Activated B cell treated with CpG ODN at 0.5 μM for 24 hours (primary cell): ENCODE results near the gene RBM44. TPM values are rescaled to one million over a fixed set of nuclear protein-coding genes. Genes with fewer than 3 reads are reported as not detected.
"Not testable (repeated sequence)": the region's sequence is repeated elsewhere in the genome, so short reads cannot be mapped to it uniquely, and the experiment has no call there.

Experiments
- ATAC-seq: fragments of 200-7000 bp; cut with Tn5 transposase; one replicate; pipeline ENCODE4 v1.10.0; 2021; ENCODE audit warnings: low read depth, mild to moderate bottlenecking, moderate library complexity
- CTCF ChIA-PET: fragments of 350-600 bp; sonication (Branson Sonifier 250); formaldehyde crosslinking; loops from one replicate; lab custom pipeline; 2021; ENCODE audit warnings: antibody characterized with exemption; lab: Charles Lee
- POLR2A ChIA-PET: fragments of 350-600 bp; sonication (Branson Sonifier 250); formaldehyde crosslinking; loops from one replicate; lab custom pipeline; 2021; ENCODE audit warnings: antibody characterized with exemption; lab: Charles Lee
- DNase-seq: peaks from one replicate; pipeline ENCODE4 v3.0.0; 2022
- H3K27ac Mint-ChIP-seq: one replicate; pipeline ENCODE4 v1.8.0; 2020; ENCODE audit warnings: mixed read lengths
- H3K27me3 Mint-ChIP-seq: one replicate; pipeline ENCODE4 v1.8.0; 2021; ENCODE audit warnings: mixed read lengths
- H3K36me3 Mint-ChIP-seq: one replicate; pipeline ENCODE4 v1.8.0; 2021; ENCODE audit warnings: low read depth, mixed read lengths
- H3K4me1 Mint-ChIP-seq: one replicate; pipeline ENCODE4 v1.8.0; 2021; ENCODE audit warnings: mixed read lengths
- H3K4me3 Mint-ChIP-seq: one replicate; pipeline ENCODE4 v1.8.0; 2020; ENCODE audit warnings: mild to moderate bottlenecking, mixed read lengths
- H3K9me3 Mint-ChIP-seq: one replicate; pipeline ENCODE4 v1.8.0; 2020; ENCODE audit warnings: mixed read lengths
- intact Hi-C: fragments of 100-400 bp; cut with micrococcal nuclease; formaldehyde crosslinking; loops from one replicate; pipeline ENCODE4 v1.15.1; 2024
- total RNA-seq: library from RNA; stranded (reverse); gene quantifications from 2 replicates; pipeline ENCODE4 v1.2.3, GENCODE V29; 2022
- TF ChIP-seq, protein P1 (sequence below): fragments of 200-600 bp; IDR thresholded peaks from one replicate; pipeline ENCODE4 v1.8.0; 2022; ENCODE audit warnings: antibody characterized with exemption, mild to moderate bottlenecking

RBM44 gene
- total RNA-seq, 1 donor from 2014 or later = 1.3 TPM

DNA sequence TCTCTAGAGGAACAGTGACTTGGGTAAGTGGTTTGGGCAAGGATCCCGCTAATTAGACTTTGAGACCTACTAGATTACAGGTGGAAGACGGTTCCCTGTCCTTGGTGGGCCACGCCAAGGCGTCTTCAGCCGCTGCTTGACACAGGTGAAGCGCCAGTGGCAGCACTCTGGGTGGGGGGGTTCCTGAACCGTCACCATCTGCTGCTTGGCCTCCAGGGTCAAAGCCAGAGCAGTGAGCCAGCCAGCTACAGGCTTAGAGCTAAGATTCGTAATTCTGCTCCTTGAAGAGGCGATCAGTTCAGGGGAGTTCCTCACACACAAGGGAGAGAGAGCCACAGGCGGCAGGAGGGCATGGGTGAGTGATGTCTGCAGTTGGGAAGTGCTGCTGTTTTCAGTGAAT, 39.4 kb upstream of the RBM44 start:
- no peaks in the 10 kb centered on the region for H3K9me3 Mint-ChIP-seq
- CTCF ChIA-PET = no interaction called here
- no peaks in the 10 kb centered on the region for H3K4me1 Mint-ChIP-seq
- ATAC-seq (no peak), DNase-seq (no peak)
- intact Hi-C loops = no loop called here
- POLR2A ChIA-PET = no interaction called here
- H3K27ac Mint-ChIP-seq = no peak overlapping the region
- peaks cover 95% of the 10 kb centered on the region for H3K36me3 Mint-ChIP-seq
- H3K27me3 Mint-ChIP-seq = no peaks in the 10 kb centered on the region
- H3K4me3 Mint-ChIP-seq = no peak overlapping the region
- TF ChIP-seq, protein P1, sequence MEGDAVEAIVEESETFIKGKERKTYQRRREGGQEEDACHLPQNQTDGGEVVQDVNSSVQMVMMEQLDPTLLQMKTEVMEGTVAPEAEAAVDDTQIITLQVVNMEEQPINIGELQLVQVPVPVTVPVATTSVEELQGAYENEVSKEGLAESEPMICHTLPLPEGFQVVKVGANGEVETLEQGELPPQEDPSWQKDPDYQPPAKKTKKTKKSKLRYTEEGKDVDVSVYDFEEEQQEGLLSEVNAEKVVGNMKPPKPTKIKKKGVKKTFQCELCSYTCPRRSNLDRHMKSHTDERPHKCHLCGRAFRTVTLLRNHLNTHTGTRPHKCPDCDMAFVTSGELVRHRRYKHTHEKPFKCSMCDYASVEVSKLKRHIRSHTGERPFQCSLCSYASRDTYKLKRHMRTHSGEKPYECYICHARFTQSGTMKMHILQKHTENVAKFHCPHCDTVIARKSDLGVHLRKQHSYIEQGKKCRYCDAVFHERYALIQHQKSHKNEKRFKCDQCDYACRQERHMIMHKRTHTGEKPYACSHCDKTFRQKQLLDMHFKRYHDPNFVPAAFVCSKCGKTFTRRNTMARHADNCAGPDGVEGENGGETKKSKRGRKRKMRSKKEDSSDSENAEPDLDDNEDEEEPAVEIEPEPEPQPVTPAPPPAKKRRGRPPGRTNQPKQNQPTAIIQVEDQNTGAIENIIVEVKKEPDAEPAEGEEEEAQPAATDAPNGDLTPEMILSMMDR = no peak

DNA sequence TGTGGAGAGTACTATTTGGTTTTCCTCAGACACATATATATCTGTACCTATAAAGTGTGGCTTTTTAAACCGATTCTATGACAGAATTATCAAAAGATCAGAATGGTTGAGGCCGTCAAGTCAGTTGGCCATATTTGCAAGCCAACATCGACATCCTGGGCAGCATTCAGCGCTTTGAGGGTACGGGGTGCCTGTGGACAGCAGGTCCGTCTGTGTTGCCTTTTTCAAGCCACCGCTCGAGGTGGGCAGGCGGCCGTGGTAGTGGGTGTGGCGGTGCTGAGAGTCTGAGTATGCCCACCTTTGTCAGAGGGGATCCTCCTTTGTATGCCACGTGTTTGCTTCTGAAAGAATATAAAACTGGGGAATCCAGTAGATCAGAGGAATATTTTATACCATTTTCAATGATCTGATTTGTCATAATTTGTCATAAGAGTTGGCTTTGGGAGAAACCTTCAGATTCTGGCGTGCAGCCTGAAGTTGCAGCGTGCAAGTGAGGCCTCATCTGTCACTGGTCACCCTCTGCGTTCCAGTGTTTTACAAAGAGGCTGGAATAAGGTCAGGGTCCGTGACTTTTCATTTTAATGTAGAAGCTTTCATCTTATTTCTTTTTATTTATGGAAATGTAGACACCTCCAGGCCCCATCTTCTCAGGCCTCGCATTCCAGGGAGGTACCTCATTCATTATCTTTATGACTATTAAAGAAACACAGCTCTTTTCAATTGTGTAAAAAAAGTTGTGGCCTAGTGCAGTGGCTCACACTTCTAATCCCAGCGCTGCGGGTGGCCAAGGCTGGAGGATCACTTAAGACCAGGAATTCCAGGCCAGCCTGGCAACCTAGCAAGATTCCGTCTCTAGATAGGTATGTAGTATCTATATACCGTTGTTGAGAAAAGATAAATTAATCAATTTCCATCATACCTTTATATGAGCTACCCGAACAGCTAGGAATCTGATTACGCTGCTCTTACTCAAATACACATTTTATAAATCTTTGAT, 37.8 kb upstream of the RBM44 start:
- no peak overlapping the region for H3K27ac Mint-ChIP-seq
- TF ChIP-seq, protein P1 = no peak
- DNase-seq (no peak), ATAC-seq (no peak)
- no peak overlapping the region for H3K4me3 Mint-ChIP-seq
- CTCF ChIA-PET = no interaction called here
- peaks cover 89% of the 10 kb centered on the region for H3K36me3 Mint-ChIP-seq
- no peaks in the 10 kb centered on the region for H3K4me1 Mint-ChIP-seq
- POLR2A ChIA-PET = interaction anchor here (0.6 kb wide), 1 partner anchor 310 kb away, joined by 6 read pairs; no protein-coding TSS in a partner anchor
- intact Hi-C loops = no loop called here
- no peaks in the 10 kb centered on the region for H3K9me3 Mint-ChIP-seq
- no peaks in the 10 kb centered on the region for H3K27me3 Mint-ChIP-seq

DNA sequence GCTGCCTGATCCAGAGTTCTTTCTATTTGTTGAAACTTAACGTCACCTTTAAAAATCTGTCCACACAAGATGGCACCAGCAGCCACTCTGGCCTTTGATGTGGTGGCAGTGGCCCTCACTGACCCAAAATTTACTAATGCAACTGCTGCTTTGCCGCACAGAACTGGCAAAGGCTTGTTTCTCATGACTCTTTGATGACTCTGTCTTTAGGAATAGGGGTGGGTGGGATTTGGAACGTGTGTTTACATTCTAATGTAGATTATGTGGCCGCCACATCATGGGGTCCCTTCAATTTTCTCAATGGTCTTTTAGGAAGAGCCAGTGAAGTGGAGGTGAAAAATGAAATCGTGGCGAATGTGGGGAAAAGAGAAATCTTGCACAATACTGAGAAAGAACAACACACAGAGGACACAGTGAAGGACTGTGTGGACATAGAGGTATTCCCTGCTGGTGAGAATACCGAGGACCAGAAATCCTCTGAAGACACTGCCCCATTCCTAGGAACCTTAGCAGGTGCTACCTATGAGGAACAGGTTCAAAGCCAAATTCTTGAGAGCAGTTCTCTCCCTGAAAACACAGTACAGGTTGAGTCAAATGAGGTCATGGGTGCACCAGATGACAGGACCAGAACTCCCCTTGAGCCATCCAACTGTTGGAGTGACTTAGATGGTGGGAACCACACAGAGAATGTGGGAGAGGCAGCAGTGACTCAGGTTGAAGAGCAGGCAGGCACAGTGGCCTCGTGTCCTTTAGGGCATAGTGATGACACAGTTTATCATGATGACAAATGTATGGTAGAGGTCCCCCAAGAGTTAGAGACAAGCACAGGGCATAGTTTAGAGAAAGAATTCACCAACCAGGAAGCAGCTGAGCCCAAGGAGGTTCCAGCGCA, 36.0 kb upstream of the RBM44 start:
- ATAC-seq, H3K27me3 Mint-ChIP-seq, H3K4me1 Mint-ChIP-seq, H3K9me3 Mint-ChIP-seq, POLR2A ChIA-PET, H3K27ac Mint-ChIP-seq, H3K4me3 Mint-ChIP-seq, DNase-seq, intact Hi-C loops: not testable (repeated sequence)
- peaks cover 87% of the 10 kb centered on the region for H3K36me3 Mint-ChIP-seq
- CTCF ChIA-PET = interaction anchor here (1.1 kb wide), 1 partner anchor 16 kb away, joined by 3 read pairs; no protein-coding TSS in a partner anchor

DNA sequence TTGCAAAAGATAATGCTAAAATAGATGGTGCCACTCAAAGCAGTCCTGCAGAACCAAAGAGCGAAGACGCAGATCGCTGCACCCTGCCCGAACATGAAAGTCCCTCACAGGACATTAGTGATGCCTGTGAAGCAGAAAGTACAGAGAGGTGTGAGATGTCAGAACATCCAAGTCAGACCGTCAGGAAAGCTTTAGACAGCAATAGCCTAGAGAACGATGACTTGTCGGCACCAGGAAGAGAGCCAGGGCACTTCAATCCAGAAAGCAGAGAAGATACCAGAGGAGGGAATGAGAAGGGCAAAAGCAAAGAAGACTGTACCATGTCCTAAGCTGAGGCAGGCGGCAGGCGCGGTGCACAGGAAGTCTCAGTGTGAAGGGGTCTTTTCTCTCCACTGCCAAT, 34.8 kb upstream of the RBM44 start:
- ChIA-PET CTCF (no interaction called here), POLR2A (no interaction called here)
- Mint-ChIP-seq H3K27ac (no peak overlapping the region), H3K36me3 (peaks cover 84% of the 10 kb centered on the region), H3K4me3 (no peak overlapping the region), H3K27me3 (no peaks in the 10 kb centered on the region), H3K4me1 (no peaks in the 10 kb centered on the region), H3K9me3 (no peaks in the 10 kb centered on the region)
- intact Hi-C loops = loop anchor here (1.0 kb wide), 1 partner anchor 23 kb away; no protein-coding TSS in a partner anchor
- ATAC-seq (no peak), DNase-seq (no peak)
- TF ChIP-seq, protein P1 = no peak

DNA sequence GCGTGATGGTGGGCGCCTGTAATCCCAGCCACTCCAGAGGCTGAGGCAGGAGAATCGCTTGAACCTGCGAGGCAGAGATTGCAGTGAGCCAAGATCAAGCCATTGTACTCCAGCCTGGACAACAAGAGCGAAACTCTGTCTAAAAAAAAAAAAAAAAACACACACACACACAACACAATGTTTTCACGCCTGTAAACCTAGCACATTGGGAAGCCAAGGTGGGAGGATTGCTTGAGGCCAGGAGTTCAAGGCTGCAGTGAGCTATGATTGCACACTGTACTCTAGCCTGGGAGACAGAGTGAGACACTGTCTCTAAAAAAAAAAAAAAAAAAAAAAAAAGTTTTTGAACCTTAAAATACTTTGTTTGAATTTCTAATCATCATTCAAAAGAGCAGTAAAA, 33.5 kb upstream of the RBM44 start:
- H3K4me1 Mint-ChIP-seq, H3K27ac Mint-ChIP-seq, POLR2A ChIA-PET, H3K9me3 Mint-ChIP-seq, H3K27me3 Mint-ChIP-seq, ATAC-seq, intact Hi-C loops, H3K4me3 Mint-ChIP-seq, DNase-seq, CTCF ChIA-PET: not testable (repeated sequence)
- H3K36me3 Mint-ChIP-seq = peaks cover 83% of the 10 kb centered on the region
